HEK293 (cell line): ENCODE results near the gene HTRA1.

Source experiments
- ZBTB8A ChIP-seq: fragments of 450-650 bp; formaldehyde crosslinking; IDR thresholded peaks from 2 replicates; pipeline ENCODE4 v1.5.1; 2016; ENCODE audit warnings: missing biosample characterization, missing genetic modification characterization
- ZFP41 ChIP-seq: fragments of 450-650 bp; formaldehyde crosslinking; IDR thresholded peaks from 2 replicates; pipeline ENCODE4 v1.5.1; 2016; ENCODE audit warnings: missing biosample characterization, missing genetic modification characterization, borderline replicate concordance
- ZNF274 ChIP-seq, 2 experiments: fragments of 200-500 bp in 1 of 2; fragments of 450-650 bp in 1 of 2; sonication (Bioruptor generic) in 1 of 2; formaldehyde crosslinking in 1 of 2; IDR thresholded peaks; 2 replicates each; pipeline versions ENCODE4 v1.5.1 to v1.6.1; 2014 to 2016; ENCODE audit warnings: borderline replicate concordance in 1 of 2, inconsistent platforms in 1 of 2, low read length in 1 of 2, missing biosample characterization in 1 of 2, missing genetic modification characterization in 1 of 2
- ZNF335 ChIP-seq: fragments of 450-650 bp; formaldehyde crosslinking; conservative IDR thresholded peaks from 2 replicates; pipeline ENCODE4 v1.5.1; 2016; ENCODE audit warnings: missing biosample characterization, missing genetic modification characterization
- TF ChIP-seq, protein P1 (sequence below): fragments of 450-650 bp; formaldehyde crosslinking; IDR thresholded peaks from 2 replicates; pipeline ENCODE4 v1.5.1; 2016; ENCODE audit warnings: missing biosample characterization, missing genetic modification characterization
- TF ChIP-seq, protein P2 (sequence below): fragments of 450-650 bp; IDR thresholded peaks from 2 replicates; pipeline ENCODE4 v1.5.1; 2018; ENCODE audit warnings: missing biosample characterization, mild to moderate bottlenecking, missing genetic modification characterization
- TF ChIP-seq, protein P3 (sequence below): fragments of 450-650 bp; formaldehyde crosslinking; conservative IDR thresholded peaks from 2 replicates; pipeline ENCODE4 v1.5.1; 2016; ENCODE audit warnings: low read depth, missing biosample characterization, missing genetic modification characterization

DNA sequence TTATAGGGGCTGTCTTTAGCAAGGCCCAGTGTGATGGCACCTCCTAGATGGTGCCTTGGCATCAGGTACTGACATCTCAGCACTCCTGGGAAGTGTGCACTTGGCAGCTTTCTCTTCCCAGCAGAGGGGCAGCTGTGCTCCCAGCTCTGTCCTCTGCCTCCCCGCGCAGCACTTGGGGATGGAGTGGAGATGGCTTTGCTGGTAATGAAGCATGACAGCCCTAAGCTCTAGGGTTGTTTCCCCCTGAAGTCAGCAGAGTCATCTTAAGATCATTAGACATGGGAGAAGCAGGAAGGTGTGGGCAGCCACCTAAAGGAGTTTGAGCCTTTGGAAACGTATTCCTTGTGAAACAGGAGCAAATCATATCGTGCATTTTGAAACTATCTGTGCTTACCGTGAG lies 46.7 kb downstream of the HTRA1 start:
- TF ChIP-seq ZNF274 (IDR thresholded peaks at IDR 0.05; ENCODE audit: low read length) (no peak), ZNF274 (tag by site-specific recombination; IDR thresholded peaks at IDR 0.05; ENCODE audit: borderline replicate concordance) (no peak), ZBTB8A (tag by site-specific recombination) (no peak), ZNF335 (tag by site-specific recombination) (no peak), ZFP41 (tag by site-specific recombination) (no peak)
- TF ChIP-seq, protein P1, sequence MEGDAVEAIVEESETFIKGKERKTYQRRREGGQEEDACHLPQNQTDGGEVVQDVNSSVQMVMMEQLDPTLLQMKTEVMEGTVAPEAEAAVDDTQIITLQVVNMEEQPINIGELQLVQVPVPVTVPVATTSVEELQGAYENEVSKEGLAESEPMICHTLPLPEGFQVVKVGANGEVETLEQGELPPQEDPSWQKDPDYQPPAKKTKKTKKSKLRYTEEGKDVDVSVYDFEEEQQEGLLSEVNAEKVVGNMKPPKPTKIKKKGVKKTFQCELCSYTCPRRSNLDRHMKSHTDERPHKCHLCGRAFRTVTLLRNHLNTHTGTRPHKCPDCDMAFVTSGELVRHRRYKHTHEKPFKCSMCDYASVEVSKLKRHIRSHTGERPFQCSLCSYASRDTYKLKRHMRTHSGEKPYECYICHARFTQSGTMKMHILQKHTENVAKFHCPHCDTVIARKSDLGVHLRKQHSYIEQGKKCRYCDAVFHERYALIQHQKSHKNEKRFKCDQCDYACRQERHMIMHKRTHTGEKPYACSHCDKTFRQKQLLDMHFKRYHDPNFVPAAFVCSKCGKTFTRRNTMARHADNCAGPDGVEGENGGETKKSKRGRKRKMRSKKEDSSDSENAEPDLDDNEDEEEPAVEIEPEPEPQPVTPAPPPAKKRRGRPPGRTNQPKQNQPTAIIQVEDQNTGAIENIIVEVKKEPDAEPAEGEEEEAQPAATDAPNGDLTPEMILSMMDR (tag by site-specific recombination) = no peak
- TF ChIP-seq, protein P2, sequence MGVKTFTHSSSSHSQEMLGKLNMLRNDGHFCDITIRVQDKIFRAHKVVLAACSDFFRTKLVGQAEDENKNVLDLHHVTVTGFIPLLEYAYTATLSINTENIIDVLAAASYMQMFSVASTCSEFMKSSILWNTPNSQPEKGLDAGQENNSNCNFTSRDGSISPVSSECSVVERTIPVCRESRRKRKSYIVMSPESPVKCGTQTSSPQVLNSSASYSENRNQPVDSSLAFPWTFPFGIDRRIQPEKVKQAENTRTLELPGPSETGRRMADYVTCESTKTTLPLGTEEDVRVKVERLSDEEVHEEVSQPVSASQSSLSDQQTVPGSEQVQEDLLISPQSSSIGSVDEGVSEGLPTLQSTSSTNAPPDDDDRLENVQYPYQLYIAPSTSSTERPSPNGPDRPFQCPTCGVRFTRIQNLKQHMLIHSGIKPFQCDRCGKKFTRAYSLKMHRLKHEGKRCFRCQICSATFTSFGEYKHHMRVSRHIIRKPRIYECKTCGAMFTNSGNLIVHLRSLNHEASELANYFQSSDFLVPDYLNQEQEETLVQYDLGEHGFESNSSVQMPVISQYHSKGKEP (tag by site-specific recombination) = no peak
- TF ChIP-seq, protein P3, sequence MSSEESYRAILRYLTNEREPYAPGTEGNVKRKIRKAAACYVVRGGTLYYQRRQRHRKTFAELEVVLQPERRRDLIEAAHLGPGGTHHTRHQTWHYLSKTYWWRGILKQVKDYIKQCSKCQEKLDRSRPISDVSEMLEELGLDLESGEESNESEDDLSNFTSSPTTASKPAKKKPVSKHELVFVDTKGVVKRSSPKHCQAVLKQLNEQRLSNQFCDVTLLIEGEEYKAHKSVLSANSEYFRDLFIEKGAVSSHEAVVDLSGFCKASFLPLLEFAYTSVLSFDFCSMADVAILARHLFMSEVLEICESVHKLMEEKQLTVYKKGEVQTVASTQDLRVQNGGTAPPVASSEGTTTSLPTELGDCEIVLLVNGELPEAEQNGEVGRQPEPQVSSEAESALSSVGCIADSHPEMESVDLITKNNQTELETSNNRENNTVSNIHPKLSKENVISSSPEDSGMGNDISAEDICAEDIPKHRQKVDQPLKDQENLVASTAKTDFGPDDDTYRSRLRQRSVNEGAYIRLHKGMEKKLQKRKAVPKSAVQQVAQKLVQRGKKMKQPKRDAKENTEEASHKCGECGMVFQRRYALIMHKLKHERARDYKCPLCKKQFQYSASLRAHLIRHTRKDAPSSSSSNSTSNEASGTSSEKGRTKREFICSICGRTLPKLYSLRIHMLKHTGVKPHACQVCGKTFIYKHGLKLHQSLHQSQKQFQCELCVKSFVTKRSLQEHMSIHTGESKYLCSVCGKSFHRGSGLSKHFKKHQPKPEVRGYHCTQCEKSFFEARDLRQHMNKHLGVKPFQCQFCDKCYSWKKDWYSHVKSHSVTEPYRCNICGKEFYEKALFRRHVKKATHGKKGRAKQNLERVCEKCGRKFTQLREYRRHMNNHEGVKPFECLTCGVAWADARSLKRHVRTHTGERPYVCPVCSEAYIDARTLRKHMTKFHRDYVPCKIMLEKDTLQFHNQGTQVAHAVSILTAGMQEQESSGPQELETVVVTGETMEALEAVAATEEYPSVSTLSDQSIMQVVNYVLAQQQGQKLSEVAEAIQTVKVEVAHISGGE (tag by site-specific recombination) = no peak
